Urinary bladder (tissue), 4 donors: ENCODE data around the gene NT5E. TPM values are rescaled to one million over a fixed set of nuclear protein-coding genes. Genes with fewer than 3 reads are reported as not detected.
"Not testable (repeated sequence)": the region's sequence is repeated elsewhere in the genome, so short reads cannot be mapped to it uniquely, and the experiment has no call there.

Source experiments
- DNase-seq: peaks from one replicate; pipeline ENCODE4 v3.0.0-alpha.2; 2015; ENCODE audit errors: extremely low spot score
- H3K27ac ChIP-seq: one replicate; pipeline ENCODE4 v1.5.1; 2013; ENCODE audit warnings: low read depth, mild to moderate bottlenecking, moderate library complexity
- H3K36me3 ChIP-seq: one replicate; pipeline ENCODE4 v1.6.1; 2013; ENCODE audit warnings: mild to moderate bottlenecking, moderate library complexity; ENCODE audit not compliant: insufficient read depth
- H3K4me1 ChIP-seq: one replicate; pipeline ENCODE4 v1.6.1; 2013; ENCODE audit warnings: mild to moderate bottlenecking, moderate library complexity; ENCODE audit not compliant: insufficient read depth
- H3K4me3 ChIP-seq: one replicate; pipeline ENCODE4 v1.5.1; 2013; ENCODE audit warnings: low read depth, low read length
- WGBS: extraction: QIAGEN DNeasy Blood & Tissue Kit; methylation state at CpG from one replicate; pipeline ENCODE4 v1.1.7; 2013; 5-methylcytosine and 5-hydroxymethylcytosine counted together
- polyA plus RNA-seq: library from polyadenylated mRNA; stranded (reverse); fragments of 200-250 nt; gene quantifications from one replicate; pipeline ENCODE4 v1.2.3, GENCODE V29; 2013
- total RNA-seq: library from RNA; depleted of rRNA; stranded (reverse); fragments of >200 nt; gene quantifications from one replicate; pipeline ENCODE4 v1.2.3, GENCODE V29; 2014
- donor health status: healthy with polysubstance abuse.
- donor health status: healthy.

The NT5E gene
- total RNA-seq, result 36.9 TPM
- polyA plus RNA-seq, result 17.5 TPM

- Histone ChIP-seq H3K36me3 (no peaks in the 10 kb centered on the region), H3K27ac (peak within 1 kb of the TSS; percentile 49), H3K4me3 (peak within 1 kb of the TSS; percentile 58), H3K4me1 (no peaks in the 10 kb centered on the region)
- 1% methylated on average over 92 of the region's 92 CpGs for WGBS
- no peak for DNase-seq
These were observed at the start of gene NT5E for GRCh38 chr6:85449818-85450759. TSS of gene NT5E (plus strand) at chr6:85450083. CDS start at chr6:85450140, 57 bp downstream.

- 71% methylated on average over 4 of the region's 4 CpGs for WGBS
- no peak overlapping the region for H3K27ac ChIP-seq
- H3K4me3 ChIP-seq, result no peak overlapping the region
- H3K4me1 ChIP-seq, result no peaks in the 10 kb centered on the region
- DNase-seq, result no peak
- H3K36me3 ChIP-seq, result no peaks in the 10 kb centered on the region
These were observed 49.6 kb upstream of the NT5E start for GRCh38 chr6:85400331-85400730.

- WGBS, result 68% methylated on average over 6 of the region's 6 CpGs
- H3K36me3 ChIP-seq, result no peaks in the 10 kb centered on the region
- no peaks in the 10 kb centered on the region for H3K4me1 ChIP-seq
- no peak overlapping the region for H3K27ac ChIP-seq
- H3K4me3 ChIP-seq, result no peak overlapping the region
- DNase-seq, result no peak
These were observed 48.5 kb upstream of the NT5E start for GRCh38 chr6:85401186-85402021.

- no peak for DNase-seq
- H3K4me1 ChIP-seq, result no peaks in the 10 kb centered on the region
- no peak overlapping the region for H3K27ac ChIP-seq
- H3K4me3 ChIP-seq, result no peak overlapping the region
- H3K36me3 ChIP-seq, result no peaks in the 10 kb centered on the region
These were observed 47.8 kb upstream of the NT5E start for GRCh38 chr6:85402071-85402470.

- Histone ChIP-seq H3K4me1 (no peaks in the 10 kb centered on the region), H3K4me3 (no peak overlapping the region), H3K36me3 (no peaks in the 10 kb centered on the region), H3K27ac (peak overlapping the region; percentile 49)
- no peak for DNase-seq
- 70% methylated on average over 7 of the region's 7 CpGs for WGBS
These were observed 47.0 kb upstream of the NT5E start for GRCh38 chr6:85402922-85403321.

- DNase-seq, result no peak
- no peak overlapping the region for H3K4me3 ChIP-seq
- no peaks in the 10 kb centered on the region for H3K4me1 ChIP-seq
- H3K27ac ChIP-seq, result peak overlapping the region; percentile 49
- H3K36me3 ChIP-seq, result no peaks in the 10 kb centered on the region
- WGBS, result 65% methylated on average over 2 of the region's 2 CpGs
These were observed 46.4 kb upstream of the NT5E start for GRCh38 chr6:85403331-85404015.

GRCh38 chr6:85404016-85404563 lies 45.8 kb upstream of the NT5E start:
- 80% methylated on average over 4 of the region's 4 CpGs for WGBS
- DNase-seq, H3K4me1 ChIP-seq, H3K36me3 ChIP-seq, H3K27ac ChIP-seq, H3K4me3 ChIP-seq: not testable (repeated sequence)

GRCh38 chr6:85404564-85405174 lies 45.2 kb upstream of the NT5E start:
- H3K4me1 ChIP-seq, result no peaks in the 10 kb centered on the region
- no peak for DNase-seq
- H3K4me3 ChIP-seq, result no peak overlapping the region
- no peak overlapping the region for H3K27ac ChIP-seq
- WGBS, result 54% methylated on average over 12 of the region's 12 CpGs
- H3K36me3 ChIP-seq, result no peaks in the 10 kb centered on the region

- no peak for DNase-seq
- Histone ChIP-seq H3K4me1 (no peaks in the 10 kb centered on the region), H3K36me3 (no peaks in the 10 kb centered on the region), H3K27ac (no peak overlapping the region), H3K4me3 (no peak overlapping the region)
- whole genome bisulfite sequencing, result 47% methylated on average over 3 of the region's 3 CpGs
These were observed 44.6 kb upstream of the NT5E start for GRCh38 chr6:85405175-85405852.

- WGBS, result 71% methylated on average over 2 of the region's 2 CpGs
- Histone ChIP-seq H3K36me3 (no peaks in the 10 kb centered on the region), H3K27ac (no peak overlapping the region), H3K4me3 (no peak overlapping the region), H3K4me1 (no peaks in the 10 kb centered on the region)
- no peak for DNase-seq
These were observed 44.1 kb upstream of the NT5E start for GRCh38 chr6:85405853-85406198.

- no peaks in the 10 kb centered on the region for H3K36me3 ChIP-seq
- no peak overlapping the region for H3K27ac ChIP-seq
- no peak overlapping the region for H3K4me3 ChIP-seq
- H3K4me1 ChIP-seq, result no peaks in the 10 kb centered on the region
- WGBS, result 73% methylated on average over 5 of the region's 5 CpGs
- DNase-seq, result no peak
These were observed 43.2 kb upstream of the NT5E start for GRCh38 chr6:85406641-85407075.

GRCh38 chr6:85408039-85408438 lies 41.8 kb upstream of the NT5E start:
- Histone ChIP-seq H3K27ac (no peak overlapping the region), H3K4me3 (no peak overlapping the region), H3K4me1 (no peaks in the 10 kb centered on the region), H3K36me3 (no peaks in the 10 kb centered on the region)
- DNase-seq, result no peak
- WGBS, result 53% methylated on average over 2 of the region's 2 CpGs
